Activated CD8-positive, alpha-beta memory T cell treated with anti-CD3 and anti-CD28 coated beads for 4 hours (primary cell): ENCODE measurements around the gene PUSL1.

Experiments used
- DNase-seq, 2 donors: peaks; one replicate each; pipeline ENCODE4 v3.0.0-alpha.2; 2020; ENCODE audit warnings: low read depth in 2 of 2

The PUSL1 gene

GRCh38 chr1:1340791-1341548 is 32.6 kb downstream of the PUSL1 start:
- DNase-seq, result no peak

- DNase-seq, result no peak
Observed at GRCh38 chr1:1341549-1342021, 33.2 kb downstream of the PUSL1 start.

GRCh38 chr1:1342061-1342562 is 33.7 kb downstream of the PUSL1 start:
- DNase-seq, result no peak

GRCh38 chr1:1342584-1343115 is 34.3 kb downstream of the PUSL1 start:
- no peak for DNase-seq

- no peak for DNase-seq
Observed at GRCh38 chr1:1343811-1344421, 35.5 kb downstream of the PUSL1 start.

GRCh38 chr1:1344655-1345361 is 36.4 kb downstream of the PUSL1 start:
- peak; percentile 29 to 42 for DNase-seq

GRCh38 chr1:1345384-1345783 is 37.0 kb downstream of the PUSL1 start:
- DNase-seq, result no peak

- DNase-seq, result no peak
Observed at GRCh38 chr1:1345860-1346500, 37.6 kb downstream of the PUSL1 start.

- DNase-seq, result no peak
Observed at GRCh38 chr1:1346501-1346890, 38.1 kb downstream of the PUSL1 start.

GRCh38 chr1:1347026-1347595 is 38.7 kb downstream of the PUSL1 start:
- no peak for DNase-seq

- no peak for DNase-seq
Observed at GRCh38 chr1:1347663-1348419, 39.4 kb downstream of the PUSL1 start.

GRCh38 chr1:1348420-1349255 is 40.2 kb downstream of the PUSL1 start:
- DNase-seq, result no peak

GRCh38 chr1:1349256-1350012 is 41.0 kb downstream of the PUSL1 start, which contains the start of gene DVL1:
TSS of gene DVL1 (minus strand) at chr1:1349418. CDS start at chr1:1349065, 353 bp downstream.
- peak; percentile 38 to 45 for DNase-seq

- DNase-seq, result no peak
Observed at GRCh38 chr1:1351511-1352427, 43.4 kb downstream of the PUSL1 start.

- DNase-seq, result no peak
Observed at GRCh38 chr1:1352786-1353388, 44.5 kb downstream of the PUSL1 start.

- no peak for DNase-seq
Observed at GRCh38 chr1:1353389-1354151, 45.2 kb downstream of the PUSL1 start.
